B cell (primary cell): ENCODE data around the gene ANP32A. TPM values are rescaled to one million over a fixed set of nuclear protein-coding genes. Genes with fewer than 3 reads are reported as not detected.

ENCODE experiments used
- ATAC-seq: fragments of 200-7000 bp; cut with Tn5 transposase; one replicate; pipeline ENCODE4 v1.10.0; 2021; ENCODE audit warnings: low read depth, mild to moderate bottlenecking, moderate number of reproducible peaks, moderate library complexity
- CTCF ChIA-PET: fragments of 350-600 bp; sonication (Branson Sonifier 250); formaldehyde crosslinking; loops from one replicate; lab custom pipeline; 2021; ENCODE audit warnings: antibody characterized with exemption, inconsistent platforms; lab: Charles Lee
- POLR2A ChIA-PET: fragments of 350-600 bp; sonication (Branson Sonifier 250); formaldehyde crosslinking; loops from one replicate; lab custom pipeline; 2021; ENCODE audit warnings: antibody characterized with exemption; lab: Charles Lee
- DNase-seq: peaks from one replicate; pipeline ENCODE4 v3.0.0; 2013
- H2AFZ ChIP-seq: 2 replicates; pipeline ENCODE4 v1.6.1; 2012; ENCODE audit warnings: mild to moderate bottlenecking, low read depth, low read length; ENCODE audit not compliant: insufficient read depth, poor library complexity, severe bottlenecking
- H3K27ac ChIP-seq, 2 donors: 1 replicate in 1 of 2; 2 replicates in 1 of 2; pipeline ENCODE4 v1.5.1; 2012 to 2013; ENCODE audit warnings: low read length in 2 of 2, mild to moderate bottlenecking in 2 of 2, moderate library complexity in 1 of 2
- H3K27me3 ChIP-seq, 4 experiments: fragments of 200-600 bp in 1 of 4; sonication (generic) in 1 of 4; replicated peaks in 1 of 4; 1 replicate in 2 of 4; 2 replicates in 2 of 4; pipeline versions ENCODE4 v1.6.1 to v1.7.0; 2013 to 2016; ENCODE audit warnings: low read length in 3 of 4, mild to moderate bottlenecking in 2 of 4, mixed read lengths in 1 of 4, moderate library complexity in 1 of 4; ENCODE audit not compliant: insufficient read depth in 4 of 4, control insufficient read depth in 3 of 4; ENCODE audit errors: control extremely low read depth in 1 of 4
- H3K36me3 ChIP-seq, 2 experiments: replicated peaks in 1 of 2; 1 replicate in 1 of 2; 2 replicates in 1 of 2; pipeline versions ENCODE4 v1.6.1 to v1.7.1; 2013; ENCODE audit warnings: low read length in 1 of 2; ENCODE audit not compliant: insufficient read depth in 2 of 2, control insufficient read depth in 1 of 2; ENCODE audit errors: control extremely low read depth in 1 of 2, extremely low read depth in 1 of 2
- H3K4me1 ChIP-seq, 2 donors: fragments of 200-600 bp in 1 of 2; sonication (generic) in 1 of 2; 1 replicate in 1 of 2; 2 replicates in 1 of 2; pipeline versions ENCODE4 v1.5.1 to v1.6.1; 2013 to 2017; ENCODE audit warnings: low read length in 2 of 2; ENCODE audit not compliant: control insufficient read depth in 2 of 2, insufficient read depth in 2 of 2
- H3K4me2 ChIP-seq: replicated peaks from 2 replicates; pipeline ENCODE3; 2012; ENCODE audit warnings: mild to moderate bottlenecking, low read depth, low read length; ENCODE audit not compliant: poor library complexity, severe bottlenecking
- H3K4me3 ChIP-seq, 5 experiments: fragments of 200-600 bp in 1 of 5; sonication (generic) in 1 of 5; 1 replicate in 3 of 5; 2 replicates in 2 of 5; pipeline versions ENCODE4 v1.5.1 to v1.7.0; 2011 to 2016; ENCODE audit warnings: low read length in 4 of 5, mild to moderate bottlenecking in 4 of 5, low read depth in 2 of 5, control low read depth in 1 of 5, moderate library complexity in 1 of 5; ENCODE audit not compliant: insufficient read depth in 1 of 5; ENCODE audit errors: control extremely low read depth in 1 of 5, extremely low read depth in 1 of 5
- H3K79me2 ChIP-seq: fragments of 200-600 bp; sonication (generic); one replicate; pipeline ENCODE4 v1.6.0; 2016; ENCODE audit warnings: low read length; ENCODE audit not compliant: control insufficient read depth, insufficient read depth
- H3K9ac ChIP-seq: fragments of 200-600 bp; sonication (generic); 2 replicates; pipeline ENCODE4 v1.6.1; 2017; ENCODE audit warnings: mild to moderate bottlenecking, low read length, moderate library complexity
- H3K9me3 ChIP-seq, 3 donors: one replicate each; pipeline versions ENCODE4 v1.6.1 to v1.7.1; 2013; ENCODE audit warnings: low read length in 2 of 3; ENCODE audit not compliant: control insufficient read depth in 2 of 3, insufficient read depth in 1 of 3; ENCODE audit errors: control extremely low read depth in 1 of 3
- H4K20me1 ChIP-seq: 2 replicates; pipeline ENCODE4 v1.6.0; 2012; ENCODE audit warnings: mild to moderate bottlenecking, low read length; ENCODE audit not compliant: insufficient read depth, control insufficient read depth, poor library complexity, severe bottlenecking
- H3K27ac Mint-ChIP-seq: one replicate; pipeline ENCODE4 v1.8.0; 2021; ENCODE audit warnings: mixed read lengths
- H3K27me3 Mint-ChIP-seq: one replicate; pipeline ENCODE4 v1.8.0; 2021; ENCODE audit warnings: mixed read lengths
- H3K4me1 Mint-ChIP-seq: one replicate; pipeline ENCODE4 v1.8.0; 2021; ENCODE audit warnings: mixed read lengths
- H3K4me3 Mint-ChIP-seq: one replicate; pipeline ENCODE4 v1.8.0; 2021; ENCODE audit warnings: mixed read lengths
- H3K9me3 Mint-ChIP-seq: one replicate; pipeline ENCODE4 v1.8.0; 2022; ENCODE audit warnings: mixed read lengths; ENCODE audit not compliant: insufficient read depth
- EZH2 ChIP-seq: IDR thresholded peaks from 2 replicates; pipeline ENCODE4 v1.6.1; 2012; ENCODE audit warnings: borderline replicate concordance, low read depth, mild to moderate bottlenecking, moderate library complexity, low read length; ENCODE audit not compliant: insufficient read depth, poor library complexity, severe bottlenecking
- WGBS: methylation state at CpG from one replicate; pipeline ENCODE4 v1.1.5; 2013; ENCODE audit warnings: missing lambda C conversion rate; ENCODE audit not compliant: insufficient coverage; 5-methylcytosine and 5-hydroxymethylcytosine counted together
- intact Hi-C: fragments of 100-400 bp; cut with micrococcal nuclease; formaldehyde crosslinking; loops from one replicate; pipeline ENCODE4 v1.10.0; 2022
- polyA plus RNA-seq: library from polyadenylated mRNA; depleted of rRNA; stranded (reverse); fragments of >200 nt; gene quantifications from 2 replicates; pipeline ENCODE4 v1.2.3, GENCODE V29; 2012
- total RNA-seq, 2 donors: library from RNA; stranded (reverse); fragments of 120-200 nt in 1 of 2; gene quantifications; 1 replicate in 1 of 2; 2 replicates in 1 of 2; pipeline versions ENCODE4 v1.2.3 to v1.2.4, GENCODE V29; 2013 to 2022
- TF ChIP-seq, protein P1 (sequence below): fragments of 200-600 bp; IDR thresholded peaks from one replicate; pipeline ENCODE4 v1.8.0; 2022; ENCODE audit warnings: antibody characterized with exemption, mild to moderate bottlenecking

ANP32A gene
- total and polyA plus RNA-seq, 2 donors (not counting 1 experiment from before 2014, with no cell fraction given) = 26.4 to 163 TPM

DNA sequence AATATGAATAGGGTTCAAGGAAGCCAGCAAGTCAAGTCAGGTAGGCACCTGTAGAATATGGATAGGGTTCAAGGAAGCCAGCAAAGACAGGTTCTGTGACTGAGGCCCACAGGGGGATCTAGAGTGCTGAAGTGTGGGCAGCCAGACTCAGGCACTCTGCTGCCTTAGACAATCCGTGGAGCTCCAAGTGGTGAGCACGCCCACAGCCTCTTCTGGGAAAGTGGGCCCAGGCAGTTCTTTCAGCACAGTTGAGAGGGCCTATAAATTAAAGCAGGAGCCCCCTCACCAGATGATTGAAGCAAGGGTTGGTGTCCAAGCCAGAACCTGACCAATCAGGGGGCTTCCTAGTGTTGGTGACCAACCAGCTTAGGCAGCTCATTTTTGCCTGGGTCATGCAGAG lies 51.0 kb downstream of the ANP32A start:
- Histone ChIP-seq H3K27ac (no peak overlapping the region), H3K9me3 (peaks cover 0 to 5% (median 0%) of the 10 kb centered on the region in 3 donors), H3K4me2 (no peak overlapping the region), H3K36me3 (no peaks in the 10 kb centered on the region), H3K4me3 (no peak overlapping the region), H2AFZ (no peak overlapping the region), H3K9ac (no peak overlapping the region), H3K27me3 (peaks cover 0 to 4% (median 0%) of the 10 kb centered on the region in 4 experiments), H4K20me1 (no peaks in the 10 kb centered on the region), H3K4me1 (no peaks in the 10 kb centered on the region), H3K79me2 (no peaks in the 10 kb centered on the region)
- H3K9me3 Mint-ChIP-seq = no peaks in the 10 kb centered on the region
- no peak overlapping the region for H3K4me3 Mint-ChIP-seq
- POLR2A ChIA-PET = no interaction called here
- no peak for ATAC-seq
- intact Hi-C loops = no loop called here
- no peak for DNase-seq
- WGBS = 100% methylated on average over 2 of the region's 2 CpGs
- CTCF ChIA-PET = no interaction called here
- no peak overlapping the region for H3K27ac Mint-ChIP-seq
- H3K27me3 Mint-ChIP-seq = peaks cover 12% of the 10 kb centered on the region
- TF ChIP-seq EZH2 = no peak
- TF ChIP-seq, protein P1, sequence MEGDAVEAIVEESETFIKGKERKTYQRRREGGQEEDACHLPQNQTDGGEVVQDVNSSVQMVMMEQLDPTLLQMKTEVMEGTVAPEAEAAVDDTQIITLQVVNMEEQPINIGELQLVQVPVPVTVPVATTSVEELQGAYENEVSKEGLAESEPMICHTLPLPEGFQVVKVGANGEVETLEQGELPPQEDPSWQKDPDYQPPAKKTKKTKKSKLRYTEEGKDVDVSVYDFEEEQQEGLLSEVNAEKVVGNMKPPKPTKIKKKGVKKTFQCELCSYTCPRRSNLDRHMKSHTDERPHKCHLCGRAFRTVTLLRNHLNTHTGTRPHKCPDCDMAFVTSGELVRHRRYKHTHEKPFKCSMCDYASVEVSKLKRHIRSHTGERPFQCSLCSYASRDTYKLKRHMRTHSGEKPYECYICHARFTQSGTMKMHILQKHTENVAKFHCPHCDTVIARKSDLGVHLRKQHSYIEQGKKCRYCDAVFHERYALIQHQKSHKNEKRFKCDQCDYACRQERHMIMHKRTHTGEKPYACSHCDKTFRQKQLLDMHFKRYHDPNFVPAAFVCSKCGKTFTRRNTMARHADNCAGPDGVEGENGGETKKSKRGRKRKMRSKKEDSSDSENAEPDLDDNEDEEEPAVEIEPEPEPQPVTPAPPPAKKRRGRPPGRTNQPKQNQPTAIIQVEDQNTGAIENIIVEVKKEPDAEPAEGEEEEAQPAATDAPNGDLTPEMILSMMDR = no peak
- H3K4me1 Mint-ChIP-seq = no peaks in the 10 kb centered on the region

DNA sequence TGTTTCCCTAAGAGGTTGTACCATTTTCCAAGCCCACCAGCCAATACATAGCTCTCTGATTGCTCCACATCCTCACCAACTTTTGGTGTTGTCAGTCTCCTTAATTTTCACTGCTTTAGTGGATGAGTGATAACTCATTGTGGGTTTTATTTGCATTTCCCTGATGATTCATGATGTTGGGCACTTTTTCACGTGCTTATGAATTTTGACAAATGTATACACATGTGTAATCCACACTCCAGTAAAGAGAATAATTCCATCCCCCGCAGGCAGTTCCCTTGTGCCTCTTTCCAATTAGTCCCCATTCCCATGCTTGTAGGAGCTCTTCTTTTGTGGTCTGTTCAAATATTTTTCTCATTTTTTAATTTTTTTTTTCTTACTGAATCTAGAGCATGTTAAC lies 52.4 kb downstream of the ANP32A start:
- intact Hi-C loops = no loop called here
- no peak overlapping the region for H3K9ac ChIP-seq
- no peak overlapping the region for H3K27ac Mint-ChIP-seq
- no peak overlapping the region for H3K27ac ChIP-seq
- POLR2A ChIA-PET = no interaction called here
- H3K9me3 ChIP-seq = no peaks in the 10 kb centered on the region
- H3K79me2 ChIP-seq = no peaks in the 10 kb centered on the region
- peaks cover 12% of the 10 kb centered on the region for H3K27me3 Mint-ChIP-seq
- TF ChIP-seq EZH2 = no peak
- TF ChIP-seq, protein P1 = no peak
- no peak overlapping the region for H3K4me3 Mint-ChIP-seq
- H2AFZ ChIP-seq = no peak overlapping the region
- no peaks in the 10 kb centered on the region for H3K4me1 Mint-ChIP-seq
- DNase-seq (no peak), ATAC-seq (no peak)
- no peak overlapping the region for H3K4me2 ChIP-seq
- H3K36me3 ChIP-seq = no peaks in the 10 kb centered on the region
- no peaks in the 10 kb centered on the region for H3K4me1 ChIP-seq
- peaks cover 0 to 4% (median 0%) of the 10 kb centered on the region in 4 experiments for H3K27me3 ChIP-seq
- CTCF ChIA-PET = no interaction called here
- WGBS = no CpG with 5 or more reads among the region's 2 CpGs
- no peak overlapping the region for H3K4me3 ChIP-seq
- no peaks in the 10 kb centered on the region for H4K20me1 ChIP-seq
- H3K9me3 Mint-ChIP-seq = no peaks in the 10 kb centered on the region
